Common myeloid progenitor, CD34-positive (primary cell): ENCODE results near the gene SSTR5.

ENCODE experiments used
- CTCF ChIA-PET: fragments of 350-600 bp; sonication (Branson Sonifier 250); formaldehyde crosslinking; loops from one replicate; lab custom pipeline; 2021; ENCODE audit warnings: antibody characterized with exemption; lab: Charles Lee
- POLR2A ChIA-PET: fragments of 350-600 bp; sonication (Branson Sonifier 250); formaldehyde crosslinking; loops from one replicate; lab custom pipeline; 2021; ENCODE audit warnings: antibody characterized with exemption; lab: Charles Lee
- DNase-seq, 3 donors: peaks; one replicate each; pipeline versions ENCODE4 v3.0.0 to v3.0.0-alpha.2; 2013
- H3K27ac ChIP-seq, 2 experiments: 1 replicate in 1 of 2; 2 replicates in 1 of 2; pipeline ENCODE4 v1.7.0; 2013; ENCODE audit warnings: inconsistent platforms in 2 of 2, low read length in 2 of 2, mild to moderate bottlenecking in 2 of 2, low read depth in 1 of 2, moderate library complexity in 1 of 2; ENCODE audit not compliant: severe bottlenecking in 2 of 2, insufficient read depth in 1 of 2, poor library complexity in 1 of 2
- H3K27me3 ChIP-seq, 5 experiments: replicated peaks in 2 of 5; 1 replicate in 3 of 5; 2 replicates in 2 of 5; pipeline versions ENCODE4 v1.6.1 to v1.7.0; 2013; ENCODE audit warnings: low read length in 4 of 5, mild to moderate bottlenecking in 2 of 5, moderate library complexity in 2 of 5, inconsistent platforms in 1 of 5; ENCODE audit not compliant: insufficient read depth in 5 of 5, control insufficient read depth in 4 of 5
- H3K36me3 ChIP-seq, 4 experiments: 1 replicate in 2 of 4; 2 replicates in 2 of 4; pipeline versions ENCODE4 v1.6.1 to v1.7.0; 2013; ENCODE audit warnings: low read length in 3 of 4, control low read depth in 1 of 4, mild to moderate bottlenecking in 1 of 4; ENCODE audit not compliant: control insufficient read depth in 4 of 4, insufficient read depth in 4 of 4
- H3K4me1 ChIP-seq, 4 experiments: 1 replicate in 3 of 4; 2 replicates in 1 of 4; pipeline versions ENCODE4 v1.6.1 to v1.7.1; 2013; ENCODE audit warnings: low read length in 3 of 4, mild to moderate bottlenecking in 3 of 4, control low read depth in 1 of 4, inconsistent platforms in 1 of 4, moderate library complexity in 1 of 4; ENCODE audit not compliant: control insufficient read depth in 4 of 4, insufficient read depth in 4 of 4; ENCODE audit errors: control extremely low read depth in 1 of 4
- H3K4me3 ChIP-seq, 7 experiments: 1 replicate in 4 of 7; 2 replicates in 3 of 7; pipeline versions ENCODE4 v1.5.1 to v1.7.0; 2013; ENCODE audit warnings: mild to moderate bottlenecking in 7 of 7, low read length in 6 of 7, moderate library complexity in 6 of 7, inconsistent platforms in 2 of 7, low read depth in 2 of 7, control low read depth in 1 of 7; ENCODE audit not compliant: insufficient read depth in 4 of 7, control insufficient read depth in 1 of 7; ENCODE audit errors: extremely low read depth in 1 of 7
- H3K9me3 ChIP-seq, 5 experiments: 1 replicate in 4 of 5; 2 replicates in 1 of 5; pipeline versions ENCODE4 v1.6.1 to v1.7.1; 2013; ENCODE audit warnings: low read length in 4 of 5, mild to moderate bottlenecking in 2 of 5, inconsistent platforms in 1 of 5, low read depth in 1 of 5, moderate library complexity in 1 of 5; ENCODE audit not compliant: control insufficient read depth in 4 of 5, insufficient read depth in 2 of 5; ENCODE audit errors: control extremely low read depth in 1 of 5
- WGBS: methylation state at CpG from one replicate; pipeline ENCODE4 v1.1.5; 2013; ENCODE audit not compliant: insufficient coverage; 5-methylcytosine and 5-hydroxymethylcytosine counted together

SSTR5 gene

DNA sequence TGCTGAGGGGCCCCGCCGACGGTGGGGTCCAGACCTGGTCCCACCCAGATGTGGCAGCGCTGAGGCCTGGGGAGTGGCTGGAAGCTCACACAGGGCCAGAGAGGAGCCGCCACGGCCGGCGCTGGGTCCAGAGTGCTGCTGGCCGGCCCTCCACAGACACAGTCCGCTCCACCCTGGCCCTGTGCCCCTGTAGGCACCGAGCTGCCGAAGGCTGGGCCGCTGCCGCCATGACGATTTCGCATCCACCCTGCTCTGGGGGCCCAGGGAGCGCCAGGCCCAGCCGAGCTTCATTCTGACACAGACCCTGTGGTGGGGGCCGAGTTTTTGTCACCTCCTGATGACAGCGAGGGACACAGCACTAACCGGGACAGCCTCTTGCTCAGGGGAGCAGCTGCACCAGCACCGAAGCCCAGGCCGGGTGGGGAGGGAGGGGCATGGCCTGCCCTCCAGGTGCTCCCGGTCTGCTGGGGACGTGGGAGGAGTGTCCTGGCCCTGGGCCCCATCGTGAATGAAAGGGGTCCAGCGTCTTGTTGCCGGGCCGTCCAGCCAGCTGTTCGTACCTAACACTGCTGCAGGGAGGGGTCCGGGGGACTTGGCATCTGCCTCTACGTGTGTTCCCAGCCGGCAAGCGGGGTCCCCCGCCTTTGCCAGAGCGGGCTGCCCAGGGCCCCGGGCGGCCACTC lies 27.1 kb upstream of the SSTR5 start:
- no peaks in the 10 kb centered on the region for H3K36me3 ChIP-seq
- H3K27me3 ChIP-seq = peaks cover 0 to 46% (median 2%) of the 10 kb centered on the region in 5 experiments
- no peak for DNase-seq
- no peak overlapping the region for H3K4me3 ChIP-seq
- H3K9me3 ChIP-seq = peaks cover 0 to 13% (median 9%) of the 10 kb centered on the region in 5 experiments
- H3K27ac ChIP-seq = no peak overlapping the region
- POLR2A ChIA-PET = interaction anchor here (0.5 kb wide), 1 partner anchor 42 kb away, joined by 3 read pairs; no protein-coding TSS in a partner anchor
- WGBS = 77% methylated on average over 36 of the region's 38 CpGs
- peaks cover 0 to 2% (median 0%) of the 10 kb centered on the region in 4 experiments for H3K4me1 ChIP-seq
- CTCF ChIA-PET = no interaction called here

DNA sequence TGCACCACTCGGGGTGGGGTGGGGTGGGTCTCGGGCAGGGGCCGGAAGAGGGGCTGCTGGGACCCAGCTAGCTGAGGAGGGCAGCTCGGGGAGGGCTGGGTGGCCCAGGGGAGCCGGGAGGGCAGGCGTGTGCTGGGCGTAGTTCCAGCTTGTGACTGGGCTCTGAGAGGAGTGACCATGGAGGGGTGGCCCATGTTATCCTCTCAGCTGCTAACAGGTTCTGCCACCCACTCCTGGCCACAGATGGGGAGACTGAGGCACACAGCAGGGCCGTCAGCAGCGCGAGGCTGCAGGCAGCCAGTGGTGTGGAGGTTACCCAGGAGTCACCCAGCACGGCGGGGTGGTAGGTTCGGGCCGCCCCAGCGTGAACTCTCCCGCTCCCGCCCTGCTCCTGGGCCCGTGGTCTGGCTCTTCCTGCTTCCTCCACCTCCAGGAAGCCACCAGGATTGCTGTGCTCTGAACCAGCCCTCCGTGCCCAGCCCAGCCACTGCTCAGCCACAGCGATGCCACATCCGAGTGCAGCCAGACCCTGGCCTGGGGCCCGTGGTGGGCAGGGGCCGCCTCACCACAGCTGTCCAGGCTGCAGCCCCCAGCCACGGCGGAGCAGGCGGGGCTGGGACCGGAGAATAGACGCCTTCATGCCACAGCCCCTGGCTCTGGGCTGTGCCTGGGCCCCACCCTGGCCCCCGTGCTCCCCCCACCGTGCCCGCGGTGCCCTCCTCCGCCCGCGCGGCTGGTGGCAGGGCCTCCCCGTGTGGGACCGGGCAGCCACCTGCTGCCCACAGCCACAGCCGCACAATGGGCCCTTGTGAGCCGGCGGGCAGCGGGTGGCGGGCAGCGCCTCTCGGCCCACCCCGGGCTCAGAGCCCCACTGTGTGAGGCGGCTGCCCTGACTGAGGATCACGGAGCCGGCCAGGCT lies 26.3 kb upstream of the SSTR5 start:
- Histone ChIP-seq H3K9me3 (peaks cover 0 to 14% (median 7%) of the 10 kb centered on the region in 5 experiments), H3K36me3 (no peaks in the 10 kb centered on the region), H3K4me3 (no peak overlapping the region), H3K4me1 (peaks cover 0 to 2% (median 0%) of the 10 kb centered on the region in 4 experiments), H3K27me3 (peaks cover 0 to 52% (median 6%) of the 10 kb centered on the region in 5 experiments), H3K27ac (no peak overlapping the region)
- ChIA-PET CTCF (no interaction called here), POLR2A (no interaction called here)
- DNase-seq = no peak
- 87% methylated on average over 42 of the region's 49 CpGs for WGBS

- Histone ChIP-seq H3K36me3 (no peaks in the 10 kb centered on the region), H3K27me3 (peaks cover 0 to 53% (median 6%) of the 10 kb centered on the region in 5 experiments), H3K4me1 (peaks cover 0 to 2% (median 0%) of the 10 kb centered on the region in 4 experiments), H3K9me3 (peaks cover 0 to 10% (median 2%) of the 10 kb centered on the region in 5 experiments), H3K27ac (no peak overlapping the region), H3K4me3 (no peak overlapping the region)
- POLR2A ChIA-PET = no interaction called here
- CTCF ChIA-PET = no interaction called here
- WGBS = 93% methylated on average over 9 of the region's 9 CpGs
- no peak for DNase-seq
Measured at GRCh38 chr16:1047123-1047522, 25.4 kb upstream of the SSTR5 start.

DNA sequence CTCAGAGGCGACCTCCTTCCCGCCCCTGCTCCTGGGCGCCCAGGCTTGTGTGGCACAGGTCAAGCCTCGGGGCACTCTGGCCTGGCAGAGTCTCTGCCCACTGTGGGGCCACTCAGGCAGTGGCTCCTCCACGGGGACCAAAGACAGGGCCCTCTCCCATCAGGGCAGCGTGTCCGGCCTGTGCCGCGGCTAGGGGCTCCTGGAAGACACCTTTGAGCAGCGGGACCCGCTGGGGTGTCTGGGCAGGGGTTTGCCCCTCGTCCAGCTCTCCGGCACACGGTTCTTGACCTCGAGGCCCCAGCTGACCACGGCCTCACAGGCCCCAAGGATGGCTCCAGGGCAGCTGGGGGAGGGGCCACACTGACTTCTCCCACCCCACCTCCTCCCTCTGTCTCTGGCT lies 24.7 kb upstream of the SSTR5 start:
- DNase-seq = no peak
- Histone ChIP-seq H3K4me1 (peaks cover 0 to 2% (median 0%) of the 10 kb centered on the region in 4 experiments), H3K36me3 (no peaks in the 10 kb centered on the region), H3K27me3 (peaks cover 0 to 53% (median 6%) of the 10 kb centered on the region in 5 experiments), H3K4me3 (no peak overlapping the region), H3K27ac (no peak overlapping the region), H3K9me3 (peaks cover 0 to 7% (median 0%) of the 10 kb centered on the region in 5 experiments)
- 85% methylated on average over 13 of the region's 16 CpGs for WGBS
- ChIA-PET POLR2A (no interaction called here), CTCF (no interaction called here)

- peak in 2 of 3 donors; percentile 18 to 20 for DNase-seq
- Histone ChIP-seq H3K4me1 (peaks cover 0 to 2% (median 0%) of the 10 kb centered on the region in 4 experiments), H3K9me3 (peaks cover 0 to 7% (median 0%) of the 10 kb centered on the region in 5 experiments), H3K27me3 (peaks cover 0 to 53% (median 6%) of the 10 kb centered on the region in 5 experiments), H3K27ac (no peak overlapping the region), H3K4me3 (no peak overlapping the region), H3K36me3 (no peaks in the 10 kb centered on the region)
- CTCF ChIA-PET = no interaction called here
- 25% methylated on average over 25 of the region's 37 CpGs for WGBS
- POLR2A ChIA-PET = no interaction called here
Measured at GRCh38 chr16:1048442-1049112, 24.0 kb upstream of the SSTR5 start.

DNA sequence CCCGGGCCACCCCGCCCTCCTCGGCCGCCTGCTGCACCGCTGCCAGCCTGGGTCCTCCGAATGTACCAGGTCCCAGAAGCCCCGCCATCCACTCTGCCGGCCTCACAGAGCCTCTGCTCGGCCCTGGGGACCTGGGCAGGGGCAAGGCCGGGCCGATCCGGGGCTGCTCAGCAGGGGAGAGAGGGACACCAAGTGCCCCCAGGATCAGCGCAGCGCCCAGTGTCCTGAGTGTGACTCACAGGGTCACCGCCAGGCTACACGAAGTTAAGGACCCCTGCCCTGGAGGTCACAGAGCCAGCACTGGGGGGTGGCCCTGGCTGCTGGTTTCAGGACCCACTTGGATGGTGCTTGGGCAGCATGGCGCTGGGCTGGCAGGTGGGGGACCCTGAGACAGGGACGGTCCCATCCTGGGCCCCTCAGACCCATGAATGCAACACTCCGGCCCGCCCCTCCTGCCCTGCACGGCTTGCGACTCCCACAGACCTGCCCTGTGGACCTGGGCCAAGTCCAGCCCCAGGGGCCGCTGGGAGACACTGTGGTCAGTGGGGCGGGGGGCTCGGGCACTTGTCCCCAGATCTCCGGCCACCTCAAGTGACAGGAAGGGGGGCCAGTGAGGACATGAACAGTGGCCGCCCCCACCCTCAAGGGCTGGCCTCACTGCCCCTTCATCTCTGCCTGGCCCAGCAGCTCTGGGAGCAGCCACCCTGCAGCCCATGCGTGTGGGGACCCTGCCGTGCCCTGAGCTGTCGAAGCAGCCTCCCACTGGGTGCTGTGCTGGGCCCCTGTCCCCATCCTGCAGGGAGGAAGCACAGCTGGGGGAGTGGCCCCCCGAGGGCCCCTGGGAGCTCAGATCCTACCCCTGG lies 23.2 kb upstream of the SSTR5 start:
- ChIA-PET CTCF (no interaction called here), POLR2A (no interaction called here)
- WGBS = 90% methylated on average over 31 of the region's 31 CpGs
- Histone ChIP-seq H3K4me3 (no peak overlapping the region), H3K27me3 (peaks cover 0 to 53% (median 6%) of the 10 kb centered on the region in 5 experiments), H3K36me3 (no peaks in the 10 kb centered on the region), H3K9me3 (peaks cover 0 to 7% (median 0%) of the 10 kb centered on the region in 5 experiments), H3K27ac (no peak overlapping the region), H3K4me1 (peaks cover 0 to 2% (median 0%) of the 10 kb centered on the region in 4 experiments)
- DNase-seq = no peak
